ENCODE results near the gene MMRN2. TPM values are rescaled to one million over a fixed set of nuclear protein-coding genes. Genes with fewer than 3 reads are reported as not detected.

MMRN2 gene
- total and polyA plus RNA-seq, 2 of the 8 experiments (the other 6 are each of a cell fraction or from before 2014, with no cell fraction given): 1.2 TPM

GRCh38 chr10:86904600-86904999, 52.8 kb downstream of the MMRN2 start (continued):
- TF ChIP-seq GABPA (IDR thresholded peaks at IDR 0.05; ENCODE audit: borderline replicate concordance, insufficient read depth, low read length): no peak
- TF ChIP-seq KDM4A (IDR thresholded peaks at IDR 0.05; ENCODE audit: low read depth, low read length, severe bottlenecking): no peak
- TF ChIP-seq SRF (IDR thresholded peaks at IDR 0.05; ENCODE audit: low read depth, low read length): no peak
- no peak for TF ChIP-seq TBP (IDR thresholded peaks at IDR 0.05; ENCODE audit: low read depth, low read length)
- TF ChIP-seq MAX (IDR thresholded peaks at IDR 0.05): no peak
